B cell (primary cell): ENCODE measurements around the gene NUB1. TPM values are rescaled to one million over a fixed set of nuclear protein-coding genes. Genes with fewer than 3 reads are reported as not detected.

Source experiments
- ATAC-seq: fragments of 200-7000 bp; cut with Tn5 transposase; one replicate; pipeline ENCODE4 v1.10.0; 2021; ENCODE audit warnings: low read depth, mild to moderate bottlenecking, moderate number of reproducible peaks, moderate library complexity
- CTCF ChIA-PET: fragments of 350-600 bp; sonication (Branson Sonifier 250); formaldehyde crosslinking; loops from one replicate; lab custom pipeline; 2021; ENCODE audit warnings: antibody characterized with exemption, inconsistent platforms; lab: Charles Lee
- POLR2A ChIA-PET: fragments of 350-600 bp; sonication (Branson Sonifier 250); formaldehyde crosslinking; loops from one replicate; lab custom pipeline; 2021; ENCODE audit warnings: antibody characterized with exemption; lab: Charles Lee
- DNase-seq: peaks from one replicate; pipeline ENCODE4 v3.0.0; 2013
- H2AFZ ChIP-seq: 2 replicates; pipeline ENCODE4 v1.6.1; 2012; ENCODE audit warnings: mild to moderate bottlenecking, low read depth, low read length; ENCODE audit not compliant: insufficient read depth, poor library complexity, severe bottlenecking
- H3K27ac ChIP-seq, 2 donors: 1 replicate in 1 of 2; 2 replicates in 1 of 2; pipeline ENCODE4 v1.5.1; 2012 to 2013; ENCODE audit warnings: low read length in 2 of 2, mild to moderate bottlenecking in 2 of 2, moderate library complexity in 1 of 2
- H3K27me3 ChIP-seq, 4 experiments: fragments of 200-600 bp in 1 of 4; sonication (generic) in 1 of 4; replicated peaks in 1 of 4; 1 replicate in 2 of 4; 2 replicates in 2 of 4; pipeline versions ENCODE4 v1.6.1 to v1.7.0; 2013 to 2016; ENCODE audit warnings: low read length in 3 of 4, mild to moderate bottlenecking in 2 of 4, mixed read lengths in 1 of 4, moderate library complexity in 1 of 4; ENCODE audit not compliant: insufficient read depth in 4 of 4, control insufficient read depth in 3 of 4; ENCODE audit errors: control extremely low read depth in 1 of 4
- H3K36me3 ChIP-seq, 2 experiments: replicated peaks in 1 of 2; 1 replicate in 1 of 2; 2 replicates in 1 of 2; pipeline versions ENCODE4 v1.6.1 to v1.7.1; 2013; ENCODE audit warnings: low read length in 1 of 2; ENCODE audit not compliant: insufficient read depth in 2 of 2, control insufficient read depth in 1 of 2; ENCODE audit errors: control extremely low read depth in 1 of 2, extremely low read depth in 1 of 2
- H3K4me1 ChIP-seq, 2 donors: fragments of 200-600 bp in 1 of 2; sonication (generic) in 1 of 2; 1 replicate in 1 of 2; 2 replicates in 1 of 2; pipeline versions ENCODE4 v1.5.1 to v1.6.1; 2013 to 2017; ENCODE audit warnings: low read length in 2 of 2; ENCODE audit not compliant: control insufficient read depth in 2 of 2, insufficient read depth in 2 of 2
- H3K4me2 ChIP-seq: replicated peaks from 2 replicates; pipeline ENCODE3; 2012; ENCODE audit warnings: mild to moderate bottlenecking, low read depth, low read length; ENCODE audit not compliant: poor library complexity, severe bottlenecking
- H3K4me3 ChIP-seq, 5 experiments: fragments of 200-600 bp in 1 of 5; sonication (generic) in 1 of 5; 1 replicate in 3 of 5; 2 replicates in 2 of 5; pipeline versions ENCODE4 v1.5.1 to v1.7.0; 2011 to 2016; ENCODE audit warnings: low read length in 4 of 5, mild to moderate bottlenecking in 4 of 5, low read depth in 2 of 5, control low read depth in 1 of 5, moderate library complexity in 1 of 5; ENCODE audit not compliant: insufficient read depth in 1 of 5; ENCODE audit errors: control extremely low read depth in 1 of 5, extremely low read depth in 1 of 5
- H3K79me2 ChIP-seq: fragments of 200-600 bp; sonication (generic); one replicate; pipeline ENCODE4 v1.6.0; 2016; ENCODE audit warnings: low read length; ENCODE audit not compliant: control insufficient read depth, insufficient read depth
- H3K9ac ChIP-seq: fragments of 200-600 bp; sonication (generic); 2 replicates; pipeline ENCODE4 v1.6.1; 2017; ENCODE audit warnings: mild to moderate bottlenecking, low read length, moderate library complexity
- H3K9me3 ChIP-seq, 3 donors: one replicate each; pipeline versions ENCODE4 v1.6.1 to v1.7.1; 2013; ENCODE audit warnings: low read length in 2 of 3; ENCODE audit not compliant: control insufficient read depth in 2 of 3, insufficient read depth in 1 of 3; ENCODE audit errors: control extremely low read depth in 1 of 3
- H4K20me1 ChIP-seq: 2 replicates; pipeline ENCODE4 v1.6.0; 2012; ENCODE audit warnings: mild to moderate bottlenecking, low read length; ENCODE audit not compliant: insufficient read depth, control insufficient read depth, poor library complexity, severe bottlenecking
- H3K27ac Mint-ChIP-seq: one replicate; pipeline ENCODE4 v1.8.0; 2021; ENCODE audit warnings: mixed read lengths
- H3K27me3 Mint-ChIP-seq: one replicate; pipeline ENCODE4 v1.8.0; 2021; ENCODE audit warnings: mixed read lengths
- H3K4me1 Mint-ChIP-seq: one replicate; pipeline ENCODE4 v1.8.0; 2021; ENCODE audit warnings: mixed read lengths
- H3K4me3 Mint-ChIP-seq: one replicate; pipeline ENCODE4 v1.8.0; 2021; ENCODE audit warnings: mixed read lengths
- H3K9me3 Mint-ChIP-seq: one replicate; pipeline ENCODE4 v1.8.0; 2022; ENCODE audit warnings: mixed read lengths; ENCODE audit not compliant: insufficient read depth
- CTCF ChIP-seq: fragments of 200-600 bp; IDR thresholded peaks from one replicate; pipeline ENCODE4 v1.8.0; 2022; ENCODE audit warnings: antibody characterized with exemption, mild to moderate bottlenecking
- EZH2 ChIP-seq: IDR thresholded peaks from 2 replicates; pipeline ENCODE4 v1.6.1; 2012; ENCODE audit warnings: borderline replicate concordance, low read depth, mild to moderate bottlenecking, moderate library complexity, low read length; ENCODE audit not compliant: insufficient read depth, poor library complexity, severe bottlenecking
- WGBS: methylation state at CpG from one replicate; pipeline ENCODE4 v1.1.5; 2013; ENCODE audit warnings: missing lambda C conversion rate; ENCODE audit not compliant: insufficient coverage; 5-methylcytosine and 5-hydroxymethylcytosine counted together
- intact Hi-C: fragments of 100-400 bp; cut with micrococcal nuclease; formaldehyde crosslinking; loops from one replicate; pipeline ENCODE4 v1.10.0; 2022
- polyA plus RNA-seq: library from polyadenylated mRNA; depleted of rRNA; stranded (reverse); fragments of >200 nt; gene quantifications from 2 replicates; pipeline ENCODE4 v1.2.3, GENCODE V29; 2012
- total RNA-seq, 2 donors: library from RNA; stranded (reverse); fragments of 120-200 nt in 1 of 2; gene quantifications; 1 replicate in 1 of 2; 2 replicates in 1 of 2; pipeline versions ENCODE4 v1.2.3 to v1.2.4, GENCODE V29; 2013 to 2022

Gene NUB1
- total and polyA plus RNA-seq, 2 donors (not counting 1 experiment from before 2014, with no cell fraction given) = 55.0 to 104 TPM

GRCh38 chr7:151368136-151368571 is 26.5 kb downstream of the NUB1 start:
- ATAC-seq = peak; percentile 100
- H2AFZ ChIP-seq = no peak overlapping the region
- peak overlapping the region; percentile 13 for H3K27ac Mint-ChIP-seq
- peak; percentile 85 for DNase-seq
- no peak overlapping the region for H3K4me2 ChIP-seq
- no peaks in the 10 kb centered on the region for H3K27me3 Mint-ChIP-seq
- TF ChIP-seq EZH2 = no peak
- peak; percentile 94 for TF ChIP-seq CTCF
- no peak overlapping the region for H3K27ac ChIP-seq
- peaks cover 9% of the 10 kb centered on the region for H3K79me2 ChIP-seq
- 18% methylated on average over 8 of the region's 11 CpGs for WGBS
- peaks cover 8% of the 10 kb centered on the region for H3K4me1 Mint-ChIP-seq
- H3K27me3 ChIP-seq = no peaks in the 10 kb centered on the region
- H3K9me3 Mint-ChIP-seq = no peaks in the 10 kb centered on the region
- no peak overlapping the region for H3K4me3 ChIP-seq
- no peak overlapping the region for H3K4me3 Mint-ChIP-seq
- no peaks in the 10 kb centered on the region for H3K9me3 ChIP-seq
- intact Hi-C loops = loop anchor here (1.0 to 2.0 kb wide), 6 partner anchors 13 to 391 kb away; no protein-coding TSS in a partner anchor
- peaks cover 0 to 5% of the 10 kb centered on the region in 2 donors for H3K4me1 ChIP-seq
- H3K36me3 ChIP-seq = peaks cover 2 to 49% of the 10 kb centered on the region in 2 experiments
- no peak overlapping the region for H3K9ac ChIP-seq
- peaks cover 23% of the 10 kb centered on the region for H4K20me1 ChIP-seq
- CTCF ChIA-PET = interaction anchor here (0.5 to 13.4 kb wide), 23 partner anchors 8 to 1454 kb away, joined by 3 to 230 read pairs (median 4); partner anchors contain the start of gene WDR86
- POLR2A ChIA-PET = no interaction called here

DNA sequence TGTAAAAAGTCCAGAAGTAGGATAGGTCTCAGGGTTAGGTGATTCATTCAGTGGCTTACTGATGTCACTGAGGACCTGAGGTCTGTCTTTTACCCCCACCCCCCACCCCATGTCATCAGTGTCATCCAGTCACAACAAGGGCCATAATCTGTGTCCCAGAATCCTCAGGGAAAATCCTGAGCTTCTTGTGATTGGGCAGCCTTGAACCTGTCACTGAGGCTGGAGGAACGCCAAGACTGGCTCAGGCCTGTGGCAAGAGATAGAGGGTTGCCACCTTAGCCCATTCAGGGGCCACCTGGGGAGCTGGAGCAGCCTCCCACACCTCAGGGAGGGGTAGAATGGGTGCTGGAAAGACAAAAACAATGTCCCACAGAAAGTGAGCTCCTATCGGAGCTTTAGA is 29.7 kb downstream of the NUB1 start:
- Histone ChIP-seq H3K4me2 (no peak overlapping the region), H4K20me1 (peaks cover 34% of the 10 kb centered on the region), H3K4me1 (peaks cover 0 to 5% of the 10 kb centered on the region in 2 donors), H3K27me3 (no peaks in the 10 kb centered on the region), H3K9ac (no peak overlapping the region), H3K79me2 (peaks cover 9% of the 10 kb centered on the region), H3K27ac (no peak overlapping the region), H2AFZ (no peak overlapping the region), H3K4me3 (no peak overlapping the region), H3K36me3 (peaks cover 2 to 75% of the 10 kb centered on the region in 2 experiments), H3K9me3 (no peaks in the 10 kb centered on the region)
- Mint-ChIP-seq H3K4me3 (no peak overlapping the region), H3K27me3 (no peaks in the 10 kb centered on the region), H3K4me1 (peaks cover 8% of the 10 kb centered on the region), H3K9me3 (no peaks in the 10 kb centered on the region), H3K27ac (no peak overlapping the region)
- no peak for DNase-seq
- intact Hi-C loops = no loop called here
- no peak for TF ChIP-seq CTCF
- no peak for TF ChIP-seq EZH2
- 100% methylated on average over 1 of the region's 2 CpGs for WGBS
- no peak for ATAC-seq
- ChIA-PET POLR2A (no interaction called here), CTCF (interaction anchor here (0.6 to 13.4 kb wide), 4 partner anchors 17 to 390 kb away, joined by 3 to 230 read pairs (median 42); no protein-coding TSS in a partner anchor)
